HepG2 (cell line): ENCODE data around the gene ZNF500. TPM values are rescaled to one million over a fixed set of nuclear protein-coding genes. Genes with fewer than 3 reads are reported as not detected.

ENCODE experiments used
- ATAC-seq: fragments of 200-7000 bp; cut with Tn5 transposase; 3 replicates; pipeline ENCODE4 v1.9.1; 2020; ENCODE audit warnings: mild to moderate bottlenecking, moderate library complexity
- BruUV-seq: library from RNA; stranded (reverse); fragments of 400-500 nt; replicated peaks from 2 replicates; lab custom pipeline; 2021; lab: Mats Ljungman, UMichigan
- CTCF ChIA-PET: fragments of 300-600 bp; formaldehyde crosslinking; extraction: SDS; loops from one replicate; lab custom pipeline; 2021; ENCODE audit warnings: low total read pairs, inconsistent platforms, low intra/inter-chr PET ratio; lab: Yijun Ruan, JAX
- POLR2A ChIA-PET: fragments of 350-600 bp; sonication (Branson Sonifier 250); formaldehyde crosslinking; loops from one replicate; lab custom pipeline; 2020; ENCODE audit warnings: antibody characterized with exemption, inconsistent platforms; lab: Yijun Ruan, JAX
- DNase-seq: peaks from one replicate; pipeline ENCODE4 v3.0.0-alpha.2; 2015; ENCODE audit warnings: low spot score
- FAIRE-seq: peaks from 3 replicates; lab custom pipeline; 2011; peaks lifted over from hg19 to GRCh38; lab: Jason Lieb, UNC
- H2AFZ ChIP-seq: one replicate; pipeline ENCODE4 v1.6.1; 2011; ENCODE audit warnings: low read length, inconsistent platforms
- H3K27ac ChIP-seq: fragments of 300-600 bp; 3 replicates; pipeline ENCODE4 v1.8.0; 2011; ENCODE audit warnings: mixed run types, mild to moderate bottlenecking, mixed read lengths, low read length, inconsistent platforms; ENCODE audit not compliant: insufficient read depth; ENCODE audit errors: extremely low read length
- H3K27me3 ChIP-seq, 2 experiments: fragments of 200-600 bp in 1 of 2; 2 replicates in 1 of 2; 3 replicates in 1 of 2; pipeline versions ENCODE4 v1.6.0 to v1.8.0; 2011; ENCODE audit warnings: low read length in 2 of 2, mild to moderate bottlenecking in 2 of 2, moderate library complexity in 2 of 2, inconsistent platforms in 1 of 2; ENCODE audit not compliant: insufficient read depth in 2 of 2, control insufficient read depth in 1 of 2
- H3K36me3 ChIP-seq, 2 experiments: fragments of 200-600 bp in 1 of 2; replicated peaks in 1 of 2; 2 replicates in 1 of 2; 3 replicates in 1 of 2; pipeline versions ENCODE4 v1.5.1 to v1.8.0; 2011; ENCODE audit warnings: low read length in 2 of 2, inconsistent platforms in 1 of 2; ENCODE audit not compliant: insufficient read depth in 2 of 2, control insufficient read depth in 1 of 2
- H3K4me1 ChIP-seq: 2 replicates; pipeline ENCODE4 v1.5.1; 2012; ENCODE audit warnings: low read length, inconsistent platforms; ENCODE audit not compliant: insufficient read depth
- H3K4me2 ChIP-seq: 2 replicates; pipeline ENCODE4 v1.6.0; 2011; ENCODE audit warnings: low read depth, low read length, inconsistent platforms
- H3K4me3 ChIP-seq, 3 experiments: fragments of 200-600 bp in 1 of 3; sonication (generic), shearing (Covaris generic) in 1 of 3; replicated peaks in 1 of 3; 2 replicates each; pipeline ENCODE4 v1.5.1; 2011 to 2016; ENCODE audit warnings: low read length in 3 of 3, inconsistent platforms in 2 of 3, low read depth in 2 of 3, mild to moderate bottlenecking in 2 of 3, control low read depth in 1 of 3, mixed read lengths in 1 of 3; ENCODE audit not compliant: insufficient read depth in 1 of 3
- H3K79me2 ChIP-seq: one replicate; pipeline ENCODE4 v1.6.1; 2011; ENCODE audit warnings: low read length, inconsistent platforms; ENCODE audit not compliant: insufficient read depth
- H3K9ac ChIP-seq: 2 replicates; pipeline ENCODE4 v1.6.0; 2011; ENCODE audit warnings: mild to moderate bottlenecking, low read depth, low read length, inconsistent platforms; ENCODE audit not compliant: insufficient read depth
- H3K9me3 ChIP-seq: 2 replicates; pipeline ENCODE4 v1.5.1; 2012; ENCODE audit warnings: mild to moderate bottlenecking, low read length
- H4K20me1 ChIP-seq: 2 replicates; pipeline ENCODE4 v1.6.0; 2011; ENCODE audit warnings: inconsistent platforms, mild to moderate bottlenecking, low read length, moderate library complexity; ENCODE audit not compliant: insufficient read depth
- EHMT2 ChIP-seq: fragments of 200-600 bp; sonication (generic); IDR thresholded peaks from 2 replicates; pipeline ENCODE4 v1.7.0; 2017; ENCODE audit warnings: antibody characterized with exemption, low read depth, low read length, borderline replicate concordance
- NFKB2 ChIP-seq: sonication (generic); formaldehyde crosslinking; IDR thresholded peaks from 2 replicates; pipeline ENCODE4 v1.4.0; 2020; ENCODE audit warnings: missing genetic modification reagents, borderline replicate concordance
- TRIM22 ChIP-seq: fragments of 450-650 bp; IDR thresholded peaks from 2 replicates; pipeline ENCODE4 v1.6.1; 2017
- ZNF781 ChIP-seq: sonication (generic); formaldehyde crosslinking; IDR thresholded peaks from 2 replicates; pipeline ENCODE4 v1.5.1; 2020; ENCODE audit warnings: borderline replicate concordance, mild to moderate bottlenecking, missing genetic modification reagents; ENCODE audit errors: not compliant biosample characterization
- WGBS: methylation state at CpG from one replicate; pipeline ENCODE4 v1.1.6; 2017; ENCODE audit warnings: low lambda C conversion rate; 5-methylcytosine and 5-hydroxymethylcytosine counted together
- in situ Hi-C: cut with HindIII; loops from 2 replicates; pipeline ENCODE4 v1.10.0; 2017; ENCODE audit warnings: low pct_unique_long_range_greater_than_20kb; ENCODE audit not compliant: extremely low pct_ligation_motif_present
- intact Hi-C: fragments of 100-400 bp; cut with micrococcal nuclease; formaldehyde crosslinking; loops from one replicate; pipeline ENCODE4 v1.10.0; 2022; ENCODE audit not compliant: unreplicated experiment
- polyA plus RNA-seq, 8 experiments: library from polyadenylated mRNA; depleted of rRNA in 3 of 8; stranded (reverse) in 7 of 8; unstranded in 1 of 8; fragments of >200 nt; fragmentation: Illumina TruSeq in 4 of 8; extraction: Trizol in 4 of 8; gene quantifications; 2 replicates each; pipeline versions ENCODE4 v1.2.1 to v1.2.3, GENCODE V29; 2011 to 2016; ENCODE audit warnings: low read depth in 4 of 8, missing spikeins in 1 of 8, mixed read lengths in 1 of 8; ENCODE audit not compliant: insufficient read depth in 1 of 8
- total RNA-seq, 5 experiments: library from RNA; depleted of rRNA; stranded (reverse); fragments of >200 nt; fragmentation: Illumina TruSeq; extraction: Trizol; gene quantifications; 2 replicates each; pipeline ENCODE4 v1.2.3, GENCODE V29; 2016; ENCODE audit warnings: low read depth in 1 of 5
- TF ChIP-seq, protein P1 (sequence below): sonication (generic); formaldehyde crosslinking; IDR thresholded peaks from 2 replicates; pipeline ENCODE4 v1.5.0; 2020; ENCODE audit warnings: missing genetic modification reagents, mild to moderate bottlenecking, borderline replicate concordance
- TF ChIP-seq, protein P2 (sequence below): sonication (generic); formaldehyde crosslinking; IDR thresholded peaks from 2 replicates; pipeline ENCODE4 v1.5.1; 2020; ENCODE audit warnings: missing genetic modification reagents, mild to moderate bottlenecking, borderline replicate concordance

The ZNF500 gene
- total and polyA plus RNA-seq, 2 of the 13 experiments (the other 11 are each of a cell fraction or from before 2014, with no cell fraction given) = 6.1 to 12.2 TPM

DNA sequence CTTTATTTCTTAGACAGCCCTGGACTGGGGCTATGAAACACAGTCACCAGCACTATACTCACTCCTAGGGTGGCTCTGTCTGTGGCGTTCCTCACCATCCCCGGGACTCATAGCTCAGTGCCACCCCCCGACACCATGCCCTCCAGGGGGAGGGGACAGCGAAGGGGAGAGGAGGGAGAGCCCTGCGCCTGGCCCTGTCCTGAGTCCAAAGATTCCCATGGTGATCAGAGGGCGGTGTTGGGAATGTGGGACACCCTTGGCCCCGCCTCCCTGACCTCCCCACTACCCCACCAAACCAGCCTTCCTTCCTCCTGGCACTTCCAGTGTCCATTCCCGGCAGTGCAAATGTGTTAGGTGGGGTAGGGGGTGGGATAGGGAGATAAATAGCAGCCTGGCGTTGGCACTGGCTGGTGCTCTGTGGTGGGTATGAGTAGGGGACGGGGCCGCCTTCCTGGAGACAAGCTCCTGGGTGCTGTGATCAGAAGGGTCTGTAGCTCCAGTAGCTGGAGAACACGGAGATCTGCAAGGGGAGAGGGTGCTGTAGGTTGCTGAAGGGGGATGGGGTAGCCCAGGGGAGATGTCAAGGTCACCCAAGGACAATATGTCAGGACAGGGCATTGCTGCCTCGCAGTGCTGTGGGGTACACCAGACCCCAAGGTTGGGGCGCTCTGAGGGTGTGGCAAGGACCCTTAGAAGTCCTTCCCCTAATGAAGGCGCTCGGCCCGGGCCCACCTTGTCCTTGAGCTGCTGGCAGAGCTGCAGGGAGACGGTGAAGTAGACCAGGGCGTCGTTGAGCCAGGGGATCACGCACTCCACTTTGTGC, 30.2 kb upstream of the ZNF500 start:
- Histone ChIP-seq H3K27ac (no peak overlapping the region), H3K79me2 (no peaks in the 10 kb centered on the region), H4K20me1 (no peaks in the 10 kb centered on the region), H3K9ac (no peak overlapping the region), H2AFZ (no peak overlapping the region), H3K4me1 (peaks cover 26% of the 10 kb centered on the region), H3K9me3 (no peaks in the 10 kb centered on the region), H3K4me2 (no peak overlapping the region), H3K36me3 (peaks cover 0 to 8% of the 10 kb centered on the region in 2 experiments; a peak in 2 of 5 replicates), H3K27me3 (no peaks in the 10 kb centered on the region), H3K4me3 (no peak overlapping the region)
- no peak for FAIRE-seq
- ATAC-seq = no peak
- WGBS = 82% methylated on average over 16 of the region's 21 CpGs
- no TSS peak for BruUV-seq
- POLR2A ChIA-PET = no interaction called here
- CTCF ChIA-PET = no interaction called here
- in situ Hi-C loops = no loop called here
- TF ChIP-seq, protein P1, sequence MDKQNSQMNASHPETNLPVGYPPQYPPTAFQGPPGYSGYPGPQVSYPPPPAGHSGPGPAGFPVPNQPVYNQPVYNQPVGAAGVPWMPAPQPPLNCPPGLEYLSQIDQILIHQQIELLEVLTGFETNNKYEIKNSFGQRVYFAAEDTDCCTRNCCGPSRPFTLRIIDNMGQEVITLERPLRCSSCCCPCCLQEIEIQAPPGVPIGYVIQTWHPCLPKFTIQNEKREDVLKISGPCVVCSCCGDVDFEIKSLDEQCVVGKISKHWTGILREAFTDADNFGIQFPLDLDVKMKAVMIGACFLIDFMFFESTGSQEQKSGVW (CRISPR knock-in tag) = no peak
- TF ChIP-seq NFKB2 (CRISPR knock-in tag) (no peak), EHMT2 (no peak), TRIM22 (no peak), ZNF781 (CRISPR knock-in tag) (no peak)
- TF ChIP-seq, protein P2, sequence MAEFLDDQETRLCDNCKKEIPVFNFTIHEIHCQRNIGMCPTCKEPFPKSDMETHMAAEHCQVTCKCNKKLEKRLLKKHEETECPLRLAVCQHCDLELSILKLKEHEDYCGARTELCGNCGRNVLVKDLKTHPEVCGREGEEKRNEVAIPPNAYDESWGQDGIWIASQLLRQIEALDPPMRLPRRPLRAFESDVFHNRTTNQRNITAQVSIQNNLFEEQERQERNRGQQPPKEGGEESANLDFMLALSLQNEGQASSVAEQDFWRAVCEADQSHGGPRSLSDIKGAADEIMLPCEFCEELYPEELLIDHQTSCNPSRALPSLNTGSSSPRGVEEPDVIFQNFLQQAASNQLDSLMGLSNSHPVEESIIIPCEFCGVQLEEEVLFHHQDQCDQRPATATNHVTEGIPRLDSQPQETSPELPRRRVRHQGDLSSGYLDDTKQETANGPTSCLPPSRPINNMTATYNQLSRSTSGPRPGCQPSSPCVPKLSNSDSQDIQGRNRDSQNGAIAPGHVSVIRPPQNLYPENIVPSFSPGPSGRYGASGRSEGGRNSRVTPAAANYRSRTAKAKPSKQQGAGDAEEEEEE (CRISPR knock-in tag) = no peak
- no peak for DNase-seq
- intact Hi-C loops = no loop called here
